Esophagus muscularis mucosa (tissue), 4 donors: ENCODE results near the gene CD68. TPM values are rescaled to one million over a fixed set of nuclear protein-coding genes. Genes with fewer than 3 reads are reported as not detected.
A peak's percentile ranks its signal among the peaks of the same experiment; 100 is the strongest.

Source experiments
- DNase-seq: peaks from one replicate; pipeline ENCODE4 v3.0.0-alpha.2; 2017; ENCODE audit errors: extremely low spot score
- H3K27ac ChIP-seq, 4 donors: fragments of 200-600 bp; sonication (generic); replicated peaks in 1 of 4; 1 replicate in 3 of 4; 2 replicates in 1 of 4; pipeline ENCODE4 v1.5.1; 2016 to 2019; ENCODE audit warnings: mild to moderate bottlenecking in 1 of 4
- H3K27me3 ChIP-seq, 4 donors: fragments of 200-600 bp; sonication (generic); one replicate each; pipeline versions ENCODE4 v1.5.1 to v1.6.0; 2016 to 2019
- H3K36me3 ChIP-seq, 4 donors: fragments of 200-600 bp; sonication (generic); one replicate each; pipeline ENCODE4 v1.5.1; 2016 to 2019
- H3K4me1 ChIP-seq, 4 donors: fragments of 200-600 bp; sonication (generic); one replicate each; pipeline ENCODE4 v1.5.1; 2016 to 2019
- H3K4me3 ChIP-seq, 4 donors: fragments of 200-600 bp; sonication (generic); 1 replicate in 2 of 4; 2 replicates in 2 of 4; pipeline ENCODE4 v1.5.1; 2016 to 2019; ENCODE audit warnings: mild to moderate bottlenecking in 4 of 4, moderate library complexity in 1 of 4
- H3K9me3 ChIP-seq, 4 donors: fragments of 200-600 bp; sonication (generic); 1 replicate in 3 of 4; 2 replicates in 1 of 4; pipeline ENCODE4 v1.5.1; 2016 to 2019
- EP300 ChIP-seq: sonication (generic); formaldehyde crosslinking; IDR thresholded peaks from one replicate; pipeline ENCODE4 v1.6.1; 2017; ENCODE audit warnings: antibody characterized with exemption
- POLR2A ChIP-seq: fragments of 450-650 bp; IDR thresholded peaks from one replicate; pipeline ENCODE4 v1.6.1; 2017; ENCODE audit warnings: antibody characterized with exemption, moderate library complexity, mild to moderate bottlenecking, low read depth
- POLR2AphosphoS5 ChIP-seq, 2 donors: sonication (generic); formaldehyde crosslinking; IDR thresholded peaks; one replicate each; pipeline ENCODE4 v1.6.1; 2017; ENCODE audit warnings: antibody characterized with exemption in 2 of 2
- WGBS: methylation state at CpG from one replicate; pipeline ENCODE4 v1.1.5; 2018; 5-methylcytosine and 5-hydroxymethylcytosine counted together
- intact Hi-C: fragments of 100-400 bp; cut with DNase I; formaldehyde crosslinking; loops from one replicate; pipeline ENCODE4 v1.15.1; 2023
- total RNA-seq, 4 donors: library from RNA; depleted of rRNA; stranded (reverse); fragments of >200 nt; gene quantifications; one replicate each; pipeline versions ENCODE4 v1.1.0 to v1.2.1, GENCODE V29; 2016
- TF ChIP-seq, protein P1 (sequence below), 3 experiments: fragments of 200-600 bp in 2 of 3; fragments of 450-650 bp in 1 of 3; sonication (generic) in 2 of 3; IDR thresholded peaks; one replicate each; pipeline ENCODE4 v1.5.1; 2017 to 2019; ENCODE audit warnings: antibody characterized with exemption in 3 of 3, mild to moderate bottlenecking in 2 of 3, moderate library complexity in 1 of 3

The CD68 gene
- total RNA-seq, 4 donors from 2014 or later = 34.5 to 70.7 (median 44.7) TPM

DNA sequence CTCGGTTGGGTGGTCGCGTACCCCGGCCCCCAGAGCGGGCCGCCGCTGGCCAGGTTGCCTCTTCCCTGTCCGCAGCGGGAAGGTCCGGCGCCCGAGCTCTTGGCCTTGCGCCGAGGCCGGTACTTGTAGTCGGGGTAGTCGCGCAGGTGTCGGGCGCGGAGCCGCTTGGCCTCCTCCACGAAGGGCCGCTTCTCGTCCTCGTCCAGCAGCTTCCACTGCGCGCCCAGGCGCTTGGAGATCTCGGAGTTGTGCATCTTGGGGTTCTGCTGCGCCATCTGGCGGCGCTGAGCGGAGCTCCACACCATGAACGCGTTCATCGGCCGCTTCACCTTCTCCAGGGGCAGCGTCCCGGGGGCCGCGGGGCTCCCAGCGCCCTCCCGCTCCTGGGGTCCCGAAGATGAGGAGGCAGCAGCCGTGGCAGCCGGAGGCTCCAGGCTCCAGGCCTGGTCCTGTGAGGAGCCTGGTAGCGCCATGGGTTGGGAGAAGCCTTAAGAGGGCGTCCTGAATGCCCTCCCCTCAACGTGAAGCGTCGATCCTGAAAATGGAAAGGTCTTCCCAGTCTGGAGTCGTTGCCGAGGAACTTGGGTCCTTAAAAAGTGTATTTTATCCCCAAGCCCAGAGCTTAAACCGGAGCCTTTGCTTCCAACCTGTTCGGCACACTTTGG lies 9.9 kb downstream of the CD68 start:
- H3K27me3 ChIP-seq = no peaks in the 10 kb centered on the region
- TF ChIP-seq, protein P1, sequence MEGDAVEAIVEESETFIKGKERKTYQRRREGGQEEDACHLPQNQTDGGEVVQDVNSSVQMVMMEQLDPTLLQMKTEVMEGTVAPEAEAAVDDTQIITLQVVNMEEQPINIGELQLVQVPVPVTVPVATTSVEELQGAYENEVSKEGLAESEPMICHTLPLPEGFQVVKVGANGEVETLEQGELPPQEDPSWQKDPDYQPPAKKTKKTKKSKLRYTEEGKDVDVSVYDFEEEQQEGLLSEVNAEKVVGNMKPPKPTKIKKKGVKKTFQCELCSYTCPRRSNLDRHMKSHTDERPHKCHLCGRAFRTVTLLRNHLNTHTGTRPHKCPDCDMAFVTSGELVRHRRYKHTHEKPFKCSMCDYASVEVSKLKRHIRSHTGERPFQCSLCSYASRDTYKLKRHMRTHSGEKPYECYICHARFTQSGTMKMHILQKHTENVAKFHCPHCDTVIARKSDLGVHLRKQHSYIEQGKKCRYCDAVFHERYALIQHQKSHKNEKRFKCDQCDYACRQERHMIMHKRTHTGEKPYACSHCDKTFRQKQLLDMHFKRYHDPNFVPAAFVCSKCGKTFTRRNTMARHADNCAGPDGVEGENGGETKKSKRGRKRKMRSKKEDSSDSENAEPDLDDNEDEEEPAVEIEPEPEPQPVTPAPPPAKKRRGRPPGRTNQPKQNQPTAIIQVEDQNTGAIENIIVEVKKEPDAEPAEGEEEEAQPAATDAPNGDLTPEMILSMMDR (IDR thresholded peaks at IDR 0.05) = peak; percentile 89 to 97 (median 89)
- peak; percentile 69 to 78 for TF ChIP-seq POLR2AphosphoS5 (IDR thresholded peaks at IDR 0.05)
- no peak for TF ChIP-seq POLR2A
- DNase-seq = peak; percentile 96
- peaks cover 32 to 54% (median 52%) of the 10 kb centered on the region in 4 donors for H3K36me3 ChIP-seq
- peaks cover 34 to 62% (median 57%) of the 10 kb centered on the region in 4 donors for H3K4me1 ChIP-seq
- peak overlapping the region; percentile 78 to 86 (median 83) for H3K27ac ChIP-seq
- WGBS = 12% methylated on average over 23 of the region's 56 CpGs
- H3K9me3 ChIP-seq = no peaks in the 10 kb centered on the region
- intact Hi-C loops = loop anchor here (2.0 kb wide), 1 partner anchor 75 kb away; no protein-coding TSS in a partner anchor
- H3K4me3 ChIP-seq = peak overlapping the region; percentile 61 to 64 (median 62)

DNA sequence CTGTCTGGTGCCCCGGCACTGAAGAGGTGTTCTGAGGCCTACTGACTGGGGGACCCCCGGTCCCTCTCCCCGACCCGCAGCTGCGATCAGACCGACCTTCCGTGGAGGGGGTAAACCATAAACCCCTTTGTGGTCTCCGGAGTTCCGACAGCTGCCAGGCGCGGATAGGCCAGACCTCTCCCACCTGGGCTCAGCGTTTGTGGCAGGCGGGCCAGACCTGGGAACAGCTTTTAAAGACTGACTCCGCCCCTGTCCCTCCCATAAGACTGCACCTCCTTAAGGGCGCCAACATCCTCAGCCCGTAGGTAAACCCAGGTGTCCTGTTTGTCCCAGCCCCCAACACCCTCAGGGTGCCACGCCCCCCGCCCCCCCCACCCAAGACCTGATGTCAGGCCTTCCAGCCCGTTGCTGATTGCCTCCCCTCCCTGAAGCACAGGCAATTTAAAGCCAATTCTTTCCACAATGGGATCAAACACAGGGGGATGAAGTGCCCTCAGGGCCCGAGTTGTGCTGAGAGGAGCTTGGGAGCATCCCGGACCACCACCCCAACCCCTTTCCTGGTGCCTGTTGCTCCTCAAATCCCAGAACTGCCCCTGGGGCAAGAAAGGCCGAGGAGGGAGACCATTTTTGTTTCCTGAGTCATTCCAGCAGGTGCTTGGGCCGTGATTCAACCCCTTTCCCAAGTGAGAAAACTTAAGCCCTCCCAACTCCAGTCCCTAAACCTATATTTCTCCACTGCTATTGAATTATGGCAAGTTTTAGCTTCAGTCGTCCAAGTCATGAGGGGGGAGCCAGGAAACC lies 10.7 kb downstream of the CD68 start, which contains the start of gene SOX15:
Gene SOX15, minus strand, starts transcription at position 204 of the 801 bp plus-strand sequence. CDS start 418 bp downstream, outside the sequence.
- H3K9me3 ChIP-seq = no peaks in the 10 kb centered on the region
- intact Hi-C loops = loop anchor here (2.0 kb wide), 1 partner anchor 75 kb away; no protein-coding TSS in a partner anchor
- WGBS = 57% methylated on average over 16 of the region's 24 CpGs
- peak within 1 kb of the TSS; percentile 61 to 64 (median 62) for H3K4me3 ChIP-seq
- no peak for TF ChIP-seq POLR2AphosphoS5 (IDR thresholded peaks at IDR 0.05)
- TF ChIP-seq POLR2A = no peak
- TF ChIP-seq, protein P1 (IDR thresholded peaks at IDR 0.05) = no peak
- DNase-seq = no peak
- peaks cover 27 to 54% (median 49%) of the 10 kb centered on the region in 4 donors for H3K4me1 ChIP-seq
- peaks cover 40 to 61% (median 59%) of the 10 kb centered on the region in 4 donors for H3K36me3 ChIP-seq
- no peaks in the 10 kb centered on the region for H3K27me3 ChIP-seq
- peak within 1 kb of the TSS; percentile 78 to 86 (median 83) for H3K27ac ChIP-seq

DNA sequence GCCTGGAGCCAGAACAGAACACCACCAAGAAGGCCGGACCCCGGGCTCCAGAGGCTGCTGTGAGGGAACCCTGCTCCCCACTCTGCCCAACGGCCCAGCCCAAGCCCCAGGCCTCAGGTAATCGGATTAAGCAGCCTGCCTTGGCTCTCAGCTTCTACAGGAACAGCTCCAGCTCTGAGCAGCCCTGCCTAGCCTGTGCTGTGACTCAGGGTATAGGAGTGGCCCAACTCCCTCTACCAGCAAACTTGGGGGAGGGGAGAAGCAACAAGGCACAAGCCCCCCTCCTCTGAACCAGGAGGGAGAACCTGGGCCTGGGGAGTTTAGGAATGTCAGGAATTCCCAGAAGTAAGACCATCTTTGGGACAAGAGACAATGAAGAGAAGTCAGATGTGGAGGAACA lies 11.3 kb downstream of the CD68 start:
- no peaks in the 10 kb centered on the region for H3K27me3 ChIP-seq
- H3K9me3 ChIP-seq = no peaks in the 10 kb centered on the region
- DNase-seq = no peak
- H3K4me1 ChIP-seq = peaks cover 23 to 48% (median 43%) of the 10 kb centered on the region in 4 donors
- TF ChIP-seq POLR2AphosphoS5 (IDR thresholded peaks at IDR 0.05) (no peak), POLR2A (no peak), EP300 (no peak)
- TF ChIP-seq, protein P1 (IDR thresholded peaks at IDR 0.05) = no peak
- intact Hi-C loops = no loop called here
- H3K27ac ChIP-seq = no peak overlapping the region
- WGBS = 100% methylated on average over 1 of the region's 4 CpGs
- no peak overlapping the region for H3K4me3 ChIP-seq
- H3K36me3 ChIP-seq = peaks cover 46 to 68% (median 66%) of the 10 kb centered on the region in 4 donors

DNA sequence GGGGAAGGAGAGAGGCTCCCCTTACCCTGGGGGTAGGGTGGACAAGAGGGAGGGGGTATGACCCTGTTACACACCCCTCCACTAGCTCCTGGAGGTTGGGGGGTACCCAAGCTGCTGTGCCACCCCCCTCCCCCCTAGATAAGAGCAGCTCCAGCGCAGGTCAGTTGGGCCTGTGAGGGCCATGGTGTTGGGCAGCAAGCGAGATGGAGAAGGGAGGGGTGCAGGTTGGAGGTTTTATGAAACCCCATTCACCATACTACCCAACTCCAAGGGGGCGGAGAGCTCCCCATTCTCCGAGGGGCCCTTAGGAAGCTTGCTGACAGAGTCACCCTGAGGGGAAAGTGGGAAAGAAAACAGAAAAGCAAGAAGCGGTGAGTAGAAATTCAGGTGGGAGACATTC lies 12.2 kb downstream of the CD68 start:
- no peak for DNase-seq
- 89% methylated on average over 5 of the region's 5 CpGs for WGBS
- intact Hi-C loops = no loop called here
- TF ChIP-seq, protein P1 (IDR thresholded peaks at IDR 0.05) = no peak
- Histone ChIP-seq H3K27me3 (no peaks in the 10 kb centered on the region), H3K27ac (no peak overlapping the region), H3K9me3 (no peaks in the 10 kb centered on the region), H3K4me3 (no peak overlapping the region), H3K36me3 (peaks cover 55 to 74% (median 70%) of the 10 kb centered on the region in 4 donors), H3K4me1 (peaks cover 23 to 40% (median 37%) of the 10 kb centered on the region in 4 donors)
